Activated effector memory CD4-positive, alpha-beta T cell treated with Interleukin-2 at 50 U/mL for 16 hours (primary cell): Measurements from ENCODE around the gene KAT8.
"Not testable (repeated sequence)": the region's sequence is repeated elsewhere in the genome, so short reads cannot be mapped to it uniquely, and the experiment has no call there.

Experiments
- DNase-seq: peaks from one replicate; pipeline ENCODE4 v3.0.0-alpha.2; 2020

KAT8 gene

GRCh38 chr16:31149894-31150890, 32.7 kb downstream of the KAT8 start, which contains the start of gene PRSS36:
Gene PRSS36 (minus strand): TSS chr16:31150066. CDS start chr16:31150035, 31 bp downstream.
- no peak for DNase-seq

- DNase-seq, result not testable (repeated sequence)
Measured at GRCh38 chr16:31150976-31151375, 33.5 kb downstream of the KAT8 start.

- DNase-seq, result no peak
Measured at GRCh38 chr16:31157136-31157535, 39.7 kb downstream of the KAT8 start.

GRCh38 chr16:31167315-31167714, 49.9 kb downstream of the KAT8 start:
- DNase-seq, result no peak

- no peak for DNase-seq
Measured at GRCh38 chr16:31168848-31169247, 51.4 kb downstream of the KAT8 start.

GRCh38 chr16:31170048-31170447, 52.6 kb downstream of the KAT8 start:
- not testable (repeated sequence) for DNase-seq

- peak; percentile 37 for DNase-seq
Measured at GRCh38 chr16:31177136-31177535, 59.7 kb downstream of the KAT8 start.

GRCh38 chr16:31179219-31179746, 61.8 kb downstream of the KAT8 start:
- DNase-seq, result no peak

- peak; percentile 86 for DNase-seq
Measured at GRCh38 chr16:31179747-31180459, 62.4 kb downstream of the KAT8 start, which contains the start of gene FUS. Gene FUS (plus strand): TSS chr16:31180139. CDS start chr16:31180215, 76 bp downstream.
